GM19043 (cell line): ENCODE results near the gene PARVG.

Experiments used
- ATAC-seq: cut with Tn5 transposase; IDR thresholded peaks from one replicate; pipeline ENCODE4 v1.9.1; 2021; ENCODE audit warnings: low read depth; ENCODE audit not compliant: unreplicated experiment

The PARVG gene

GRCh38 chr22:44210722-44211121 lies 30.0 kb downstream of the PARVG start:
- ATAC-seq: no peak

GRCh38 chr22:44211256-44211945 lies 30.7 kb downstream of the PARVG start:
- no peak for ATAC-seq

- ATAC-seq: no peak
Observed at GRCh38 chr22:44211946-44212930, 31.5 kb downstream of the PARVG start.

- ATAC-seq: no peak
Observed at GRCh38 chr22:44212936-44213335, 32.2 kb downstream of the PARVG start.

- ATAC-seq: no peak
Observed at GRCh38 chr22:44213489-44214043, 32.8 kb downstream of the PARVG start.

- no peak for ATAC-seq
Observed at GRCh38 chr22:44214187-44214586, 33.5 kb downstream of the PARVG start.

- no peak for ATAC-seq
Observed at GRCh38 chr22:44214764-44215163, 34.0 kb downstream of the PARVG start.

GRCh38 chr22:44215287-44215686 lies 34.6 kb downstream of the PARVG start:
- ATAC-seq: no peak

- ATAC-seq: no peak
Observed at GRCh38 chr22:44217346-44217745, 36.6 kb downstream of the PARVG start.

GRCh38 chr22:44218071-44218470 lies 37.3 kb downstream of the PARVG start:
- no peak for ATAC-seq

- no peak for ATAC-seq
Observed at GRCh38 chr22:44219101-44219870, 38.6 kb downstream of the PARVG start.

- no peak for ATAC-seq
Observed at GRCh38 chr22:44220727-44221680, 40.3 kb downstream of the PARVG start.

GRCh38 chr22:44221710-44222475 lies 41.2 kb downstream of the PARVG start:
- ATAC-seq: no peak

GRCh38 chr22:44224166-44224565 lies 43.4 kb downstream of the PARVG start:
- ATAC-seq: no peak

GRCh38 chr22:44225091-44225689 lies 44.5 kb downstream of the PARVG start:
- ATAC-seq: no peak

GRCh38 chr22:44225812-44226211 lies 45.1 kb downstream of the PARVG start:
- ATAC-seq: no peak

- ATAC-seq: no peak
Observed at GRCh38 chr22:44229331-44229730, 48.6 kb downstream of the PARVG start.

- no peak for ATAC-seq
Observed at GRCh38 chr22:44229809-44230208, 49.1 kb downstream of the PARVG start.
